Activated naive CD8-positive, alpha-beta T cell treated with anti-CD3 and anti-CD28 coated beads, Interleukin-2, amount 10 ng/mL, durations not matched to agents 7 days and 5 days (primary cell): Measurements from ENCODE around the gene HSPBP1. TPM values are rescaled to one million over a fixed set of nuclear protein-coding genes. Genes with fewer than 3 reads are reported as not detected.
A peak's percentile ranks its signal among the peaks of the same experiment; 100 is the strongest.

Experiments
- ATAC-seq: fragments of 150-1000 bp; cut with Tn5 transposase; one replicate; pipeline ENCODE4 v1.10.0; 2021; ENCODE audit warnings: low read depth, moderate library complexity
- POLR2A ChIA-PET: fragments of 350-600 bp; sonication (Branson Sonifier 250); formaldehyde crosslinking; loops from one replicate; lab custom pipeline; 2021; ENCODE audit warnings: antibody characterized with exemption; lab: Charles Lee
- DNase-seq: peaks from one replicate; pipeline ENCODE4 v3.0.0; 2021
- H3K27ac Mint-ChIP-seq: one replicate; pipeline ENCODE4 v1.8.0; 2022; ENCODE audit warnings: mild to moderate bottlenecking, mixed read lengths
- H3K27me3 Mint-ChIP-seq: one replicate; pipeline ENCODE4 v1.8.0; 2022; ENCODE audit warnings: mild to moderate bottlenecking, moderate library complexity, mixed read lengths
- H3K36me3 Mint-ChIP-seq: one replicate; pipeline ENCODE4 v1.8.0; 2021; ENCODE audit warnings: mild to moderate bottlenecking, mixed read lengths
- H3K4me1 Mint-ChIP-seq: one replicate; pipeline ENCODE4 v1.8.0; 2021; ENCODE audit warnings: mixed read lengths
- H3K4me3 Mint-ChIP-seq: one replicate; pipeline ENCODE4 v1.8.0; 2022; ENCODE audit warnings: mild to moderate bottlenecking, moderate library complexity, mixed read lengths
- H3K9me3 Mint-ChIP-seq: one replicate; pipeline ENCODE4 v1.8.0; 2021; ENCODE audit warnings: mixed read lengths
- total RNA-seq, 2 experiments: library from RNA; stranded (reverse); gene quantifications; one replicate each; pipeline ENCODE4 v1.2.3, GENCODE V29; 2021

HSPBP1 gene
- total RNA-seq, 2 experiments from 2014 or later, result 19.5 to 20.3 TPM

DNA sequence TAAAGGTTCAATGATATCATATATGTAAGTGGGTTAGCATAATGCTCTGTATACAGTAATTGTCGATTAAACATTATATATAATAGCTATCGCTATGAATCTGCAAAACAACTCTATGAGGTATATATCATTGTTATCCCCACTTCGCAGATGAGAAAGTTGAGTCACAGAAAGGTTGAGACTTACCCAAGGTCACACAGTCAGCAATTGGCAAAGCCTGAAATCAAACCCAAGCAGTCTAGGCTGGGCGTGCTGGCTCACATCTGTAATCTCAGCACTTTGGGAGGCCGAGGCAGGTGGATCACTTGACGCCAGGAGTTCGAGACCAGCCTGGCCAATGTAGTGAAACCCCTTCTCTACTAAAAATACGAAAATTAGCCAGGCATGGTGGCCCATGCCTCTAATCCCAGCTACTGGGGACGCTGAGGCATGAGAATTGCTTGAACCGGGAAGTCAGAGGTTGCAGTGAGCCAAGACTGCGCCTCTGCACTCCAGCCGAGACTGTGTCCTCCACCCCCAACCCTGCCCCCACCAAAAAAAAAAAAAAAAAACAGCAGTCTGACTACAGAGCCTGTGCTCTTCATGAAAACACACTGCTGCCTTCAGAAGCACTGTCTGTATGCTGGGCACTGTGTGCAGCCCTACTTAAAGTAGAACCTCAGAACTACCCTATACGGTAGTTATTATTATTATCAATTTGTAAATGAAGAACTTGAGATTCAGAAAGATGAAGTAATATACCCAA, 1.3 kb downstream of the HSPBP1 start:
- ATAC-seq (no peak), DNase-seq (no peak)
- Mint-ChIP-seq H3K4me1 (peaks cover 27% of the 10 kb centered on the region), H3K4me3 (peak overlapping the region; percentile 99), H3K27ac (no peak overlapping the region), H3K36me3 (peaks cover 2% of the 10 kb centered on the region), H3K9me3 (no peaks in the 10 kb centered on the region), H3K27me3 (peaks cover 8% of the 10 kb centered on the region)
- POLR2A ChIA-PET, result interaction anchor here (7.7 kb wide), 1 partner anchor 22 kb away, joined by 120 read pairs; the partner anchor contains the start of gene PPP6R1

DNA sequence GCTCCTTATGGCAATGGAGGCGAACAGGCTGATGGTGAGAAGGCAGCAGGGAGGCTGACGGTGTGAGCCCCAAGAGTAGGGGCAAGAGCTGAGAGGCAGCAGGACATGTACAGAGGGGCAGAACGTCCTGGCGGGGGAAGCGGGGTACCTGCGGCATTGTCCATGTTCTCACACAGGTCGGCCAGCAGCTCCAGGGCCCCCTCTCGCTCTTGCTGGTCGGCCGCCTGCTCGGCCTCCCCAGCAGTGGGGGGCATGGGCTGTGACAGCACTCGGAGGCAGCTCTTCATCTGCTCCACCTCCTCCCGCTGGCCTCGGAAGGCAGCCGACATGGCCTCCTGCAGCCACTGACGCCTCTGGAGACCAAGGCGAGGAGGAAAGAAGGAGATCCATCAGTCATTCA, 2.4 kb downstream of the HSPBP1 start:
- H3K27ac Mint-ChIP-seq, result no peak overlapping the region

DNA sequence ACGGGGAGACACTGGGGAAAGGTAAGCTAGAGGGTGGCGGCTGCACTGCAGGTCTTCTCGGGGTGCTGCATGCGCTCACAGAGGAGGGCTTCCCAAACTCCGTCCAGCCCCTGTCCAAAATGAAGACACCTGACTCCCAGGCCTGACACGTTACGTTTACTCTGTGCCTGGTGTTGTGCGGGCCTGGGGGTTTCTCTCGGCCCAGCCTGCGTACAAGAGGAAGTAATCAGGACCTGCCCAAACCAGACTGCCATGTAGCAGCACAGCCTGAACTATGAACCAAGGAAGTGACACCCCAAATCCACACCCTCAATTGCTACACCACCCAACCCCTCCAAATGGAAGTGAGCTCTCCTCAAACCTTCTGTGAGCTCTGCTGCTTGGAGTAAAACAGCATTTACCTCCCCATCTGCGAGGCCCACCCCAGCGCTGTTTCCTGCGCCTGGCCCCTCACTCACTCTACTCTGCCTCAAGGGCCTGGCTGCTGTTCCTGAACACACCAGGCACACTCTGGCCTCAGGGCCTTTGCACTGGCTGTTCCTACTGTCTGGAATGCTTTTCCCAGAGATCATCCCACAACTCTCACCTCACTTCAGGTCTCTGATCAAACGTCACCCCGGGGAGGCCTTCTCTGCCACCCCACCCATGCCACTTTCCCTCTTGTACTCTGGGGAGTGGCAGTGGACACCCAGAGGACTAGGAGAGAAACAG, 3.0 kb downstream of the HSPBP1 start:
- peaks cover 24% of the 10 kb centered on the region for H3K4me1 Mint-ChIP-seq

More for the DNA sequence above, 2.4 kb downstream of the HSPBP1 start:
- ATAC-seq, result no peak
- DNase-seq, result no peak
- Mint-ChIP-seq H3K4me1 (peaks cover 24% of the 10 kb centered on the region), H3K27me3 (no peaks in the 10 kb centered on the region), H3K4me3 (no peak overlapping the region), H3K36me3 (peaks cover 2% of the 10 kb centered on the region), H3K9me3 (no peaks in the 10 kb centered on the region)
- POLR2A ChIA-PET, result interaction anchor here (0.7 to 7.7 kb wide), 3 partner anchors 21 to 199 kb away, joined by 3 to 120 read pairs (median 3); partner anchors contain the start of genes PPP6R1 and ZNF628

DNA sequence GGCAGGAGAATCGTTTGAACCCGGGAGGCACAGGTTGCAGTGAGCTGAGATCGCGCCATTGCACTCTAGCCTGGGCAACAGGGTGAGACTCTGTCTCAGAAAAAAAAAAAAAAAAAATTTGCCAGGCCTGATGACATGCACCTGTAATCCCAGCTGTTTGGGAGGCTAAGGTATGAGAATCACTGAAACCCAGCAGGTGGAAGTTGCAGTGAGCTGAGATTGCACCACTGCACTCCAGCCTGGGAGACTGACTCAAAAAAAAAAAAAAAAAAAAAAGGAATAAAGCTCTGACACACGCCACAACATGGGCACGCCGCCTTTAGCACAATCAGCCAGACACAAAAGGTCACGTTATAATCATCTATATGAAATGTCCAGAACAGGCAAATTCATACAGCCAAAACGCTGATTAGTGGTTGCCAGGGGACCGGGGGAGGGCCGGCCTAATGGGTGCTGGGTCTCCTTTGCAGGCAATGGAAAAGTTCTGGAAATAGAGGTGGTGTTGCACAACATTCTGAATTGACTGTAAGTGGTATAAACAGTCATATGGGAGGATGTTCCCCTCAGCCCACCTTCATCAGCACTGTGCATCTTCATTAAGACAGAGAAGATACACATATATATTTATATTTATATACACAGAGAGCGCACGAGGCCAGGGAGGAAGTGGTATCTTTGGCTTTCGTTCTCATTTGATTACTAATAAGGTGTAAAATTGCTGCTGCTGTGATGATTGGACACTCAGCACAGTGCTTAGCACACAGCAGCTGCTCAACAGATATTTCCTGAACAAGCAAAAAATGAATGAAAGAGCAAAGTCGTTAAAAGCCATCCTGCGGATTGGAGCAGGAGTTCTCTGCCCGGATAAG, 3.8 kb downstream of the HSPBP1 start:
- H3K9me3 Mint-ChIP-seq, result no peaks in the 10 kb centered on the region
- ATAC-seq (no peak), DNase-seq (no peak)
- H3K36me3 Mint-ChIP-seq, result peaks cover 2% of the 10 kb centered on the region
- POLR2A ChIA-PET, result interaction anchor here (1.1 to 7.7 kb wide), 3 partner anchors 13 to 130 kb away, joined by 3 to 120 read pairs (median 3); partner anchors contain the start of gene PPP6R1
- peaks cover 20% of the 10 kb centered on the region for H3K4me1 Mint-ChIP-seq
- no peak overlapping the region for H3K4me3 Mint-ChIP-seq
- no peak overlapping the region for H3K27ac Mint-ChIP-seq
- no peaks in the 10 kb centered on the region for H3K27me3 Mint-ChIP-seq

More for the DNA sequence above, 3.0 kb downstream of the HSPBP1 start:
- DNase-seq (no peak), ATAC-seq (no peak)
- POLR2A ChIA-PET, result interaction anchor here (0.7 to 7.7 kb wide), 4 partner anchors 14 to 199 kb away, joined by 3 to 120 read pairs (median 3); partner anchors contain the start of genes PPP6R1 and ZNF628
- Mint-ChIP-seq H3K27ac (peak overlapping the region; percentile 40), H3K9me3 (no peaks in the 10 kb centered on the region), H3K36me3 (peaks cover 2% of the 10 kb centered on the region), H3K4me3 (no peak overlapping the region), H3K27me3 (no peaks in the 10 kb centered on the region)

DNA sequence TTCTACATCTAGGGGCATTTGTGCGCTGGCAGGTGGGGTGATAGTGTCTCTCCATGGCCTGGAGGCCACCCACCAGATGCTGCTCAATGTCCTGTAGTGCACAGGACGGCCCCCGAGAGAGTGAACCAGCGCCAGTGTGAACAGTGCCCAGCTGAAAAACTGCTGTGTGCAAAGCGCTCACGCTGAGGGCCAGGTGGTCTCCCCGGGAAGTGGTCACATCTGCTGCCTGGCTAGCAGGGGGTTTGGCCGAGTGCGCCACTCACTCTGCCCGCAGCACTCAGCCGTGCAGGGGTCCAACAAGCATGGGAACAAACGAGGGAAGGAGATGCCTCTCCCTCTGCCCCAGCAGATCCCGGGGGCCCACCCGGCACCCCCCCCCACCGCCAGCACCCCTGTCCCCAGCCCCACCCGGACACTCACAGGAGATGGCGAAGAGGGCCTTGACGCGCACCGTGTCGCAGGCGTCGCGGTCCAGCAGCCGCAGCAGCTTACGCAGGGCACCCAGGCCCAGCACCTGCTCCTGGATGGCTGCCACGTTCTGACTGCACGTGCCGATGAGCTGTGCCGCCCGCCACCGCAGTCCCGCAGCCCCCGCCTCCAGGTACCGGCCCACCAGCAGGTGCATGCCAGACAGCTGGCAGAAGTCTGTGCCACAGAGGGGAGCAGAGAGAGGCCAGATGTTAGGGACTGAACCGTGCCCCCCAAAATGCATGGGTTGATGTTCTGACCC, 5.8 kb downstream of the HSPBP1 start:
- no peak for DNase-seq
- H3K4me1 Mint-ChIP-seq, result peaks cover 12% of the 10 kb centered on the region
- POLR2A ChIA-PET, result interaction anchor here (7.7 kb wide), 1 partner anchor 17 kb away, joined by 120 read pairs; the partner anchor contains the start of gene PPP6R1
- no peak overlapping the region for H3K4me3 Mint-ChIP-seq
- H3K36me3 Mint-ChIP-seq, result peaks cover 6% of the 10 kb centered on the region
- H3K27me3 Mint-ChIP-seq, result no peaks in the 10 kb centered on the region
- H3K27ac Mint-ChIP-seq, result no peak overlapping the region
- ATAC-seq, result no peak
- H3K9me3 Mint-ChIP-seq, result no peaks in the 10 kb centered on the region

DNA sequence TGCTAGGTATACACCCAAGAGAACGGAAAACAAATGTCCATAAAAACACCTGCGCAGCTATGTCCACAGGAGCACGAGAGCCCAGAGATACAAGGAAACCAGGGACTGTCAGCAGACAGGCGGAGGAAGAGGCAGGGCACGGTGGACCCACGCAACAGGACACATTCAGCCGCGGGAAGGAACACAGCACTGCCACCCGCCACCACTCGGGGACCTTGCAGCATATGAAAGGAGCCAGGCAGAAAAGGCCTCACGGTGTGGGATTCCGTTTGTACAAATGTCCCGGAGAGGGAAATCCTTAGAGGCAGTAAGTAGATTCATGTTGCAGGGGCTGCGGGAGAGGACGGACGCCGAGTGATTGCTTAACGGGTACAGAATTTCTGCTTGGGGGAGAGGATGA, 7.8 kb downstream of the HSPBP1 start:
- peaks cover 7% of the 10 kb centered on the region for H3K36me3 Mint-ChIP-seq
- no peak for DNase-seq
- POLR2A ChIA-PET, result interaction anchor here (0.7 kb wide), 1 partner anchor 67 kb away, joined by 3 read pairs; no protein-coding TSS in a partner anchor
- H3K9me3 Mint-ChIP-seq, result no peaks in the 10 kb centered on the region
- no peak overlapping the region for H3K27ac Mint-ChIP-seq
- ATAC-seq, result no peak
- H3K4me1 Mint-ChIP-seq, result peaks cover 10% of the 10 kb centered on the region
- no peaks in the 10 kb centered on the region for H3K27me3 Mint-ChIP-seq
- H3K4me3 Mint-ChIP-seq, result no peak overlapping the region

GRCh38 chr19:55270172-55270942, 9.6 kb downstream of the HSPBP1 start:
- DNase-seq (no peak), ATAC-seq (no peak)
- Mint-ChIP-seq H3K27ac (no peak overlapping the region), H3K4me1 (peaks cover 9% of the 10 kb centered on the region), H3K36me3 (peaks cover 14% of the 10 kb centered on the region), H3K9me3 (peaks cover 7% of the 10 kb centered on the region), H3K27me3 (no peaks in the 10 kb centered on the region), H3K4me3 (no peak overlapping the region)
- POLR2A ChIA-PET, result no interaction called here

DNA sequence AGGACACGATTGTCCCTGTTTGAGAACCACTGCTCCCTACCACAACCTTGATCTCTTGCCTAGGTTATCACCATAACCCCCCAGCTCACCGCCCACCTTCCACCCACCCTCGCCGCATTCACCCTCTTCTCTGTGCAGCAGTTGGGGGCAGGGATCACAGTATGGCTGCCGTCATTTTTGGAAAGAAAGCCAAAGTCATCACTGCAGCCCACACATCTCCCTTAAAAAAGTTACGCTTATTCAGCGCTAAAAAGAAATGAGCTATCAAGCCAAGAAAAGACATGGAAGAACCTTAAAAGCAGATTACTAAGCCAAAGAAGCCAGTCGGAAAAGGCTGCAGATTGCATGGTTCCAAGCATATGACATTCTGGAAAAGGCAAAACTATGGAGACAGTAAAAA, 10.6 kb downstream of the HSPBP1 start:
- ATAC-seq, result no peak
- H3K36me3 Mint-ChIP-seq, result peaks cover 14% of the 10 kb centered on the region
- H3K4me1 Mint-ChIP-seq, result peaks cover 9% of the 10 kb centered on the region
- peaks cover 7% of the 10 kb centered on the region for H3K9me3 Mint-ChIP-seq
- no peak overlapping the region for H3K27ac Mint-ChIP-seq
- no peaks in the 10 kb centered on the region for H3K27me3 Mint-ChIP-seq
- no peak for DNase-seq
- no peak overlapping the region for H3K4me3 Mint-ChIP-seq
- POLR2A ChIA-PET, result interaction anchor here (1.3 kb wide), 1 partner anchor 10 kb away, joined by 3 read pairs; no protein-coding TSS in a partner anchor

DNA sequence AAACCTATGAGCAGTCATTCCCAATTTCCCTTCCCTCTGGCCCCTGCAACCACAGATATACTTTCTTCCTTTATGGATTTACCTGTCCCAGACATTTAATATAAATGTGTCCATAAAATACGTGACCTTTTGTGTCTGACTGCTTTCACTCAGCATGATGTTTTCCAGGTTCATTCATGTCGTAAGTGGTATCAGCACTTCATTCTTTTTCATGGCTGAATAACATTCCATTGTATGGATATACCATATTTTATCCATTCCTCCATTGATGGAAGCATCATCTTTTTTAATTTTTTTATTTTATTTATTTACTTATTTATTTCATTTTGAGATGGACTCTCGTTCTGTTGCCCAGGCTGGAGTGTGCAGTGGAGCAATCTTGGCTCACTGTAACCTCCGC, 13.1 kb downstream of the HSPBP1 start:
- Mint-ChIP-seq H3K4me3 (no peak overlapping the region), H3K36me3 (peaks cover 14% of the 10 kb centered on the region), H3K4me1 (peaks cover 9% of the 10 kb centered on the region), H3K9me3 (peaks cover 7% of the 10 kb centered on the region), H3K27ac (no peak overlapping the region), H3K27me3 (no peaks in the 10 kb centered on the region)
- ATAC-seq (no peak), DNase-seq (no peak)
- POLR2A ChIA-PET, result no interaction called here

- POLR2A ChIA-PET, result no interaction called here
- DNase-seq (no peak), ATAC-seq (no peak)
- peaks cover 14% of the 10 kb centered on the region for H3K36me3 Mint-ChIP-seq
- H3K4me3 Mint-ChIP-seq, result peak overlapping the region; percentile 0
- H3K27ac Mint-ChIP-seq, result peak overlapping the region; percentile 8
- H3K9me3 Mint-ChIP-seq, result peaks cover 7% of the 10 kb centered on the region
- H3K27me3 Mint-ChIP-seq, result no peaks in the 10 kb centered on the region
- peaks cover 9% of the 10 kb centered on the region for H3K4me1 Mint-ChIP-seq
Observed at GRCh38 chr19:55266404-55266803, 13.5 kb downstream of the HSPBP1 start.

- POLR2A ChIA-PET, result no interaction called here
- ATAC-seq (no peak), DNase-seq (no peak)
- peaks cover 7% of the 10 kb centered on the region for H3K9me3 Mint-ChIP-seq
- H3K4me3 Mint-ChIP-seq, result no peak overlapping the region
- H3K36me3 Mint-ChIP-seq, result peaks cover 13% of the 10 kb centered on the region
- peak overlapping the region; percentile 8 for H3K27ac Mint-ChIP-seq
- H3K27me3 Mint-ChIP-seq, result no peaks in the 10 kb centered on the region
- peaks cover 9% of the 10 kb centered on the region for H3K4me1 Mint-ChIP-seq
Observed at GRCh38 chr19:55265723-55266386, 14.1 kb downstream of the HSPBP1 start.
